CD4-positive, alpha-beta T cell treated with Interleukin-12 subunit alpha and Interleukin-12 subunit beta, for 1 hour (primary cell): ENCODE measurements around the gene PHF19.

Experiments used
- DNase-seq: peaks from one replicate; pipeline ENCODE4 v3.0.0-alpha.2; 2020

PHF19 gene

GRCh38 chr9:120852240-120853010, 24.6 kb downstream of the PHF19 start:
- DNase-seq, result no peak

GRCh38 chr9:120851449-120851848, 25.5 kb downstream of the PHF19 start:
- DNase-seq, result no peak

DNA sequence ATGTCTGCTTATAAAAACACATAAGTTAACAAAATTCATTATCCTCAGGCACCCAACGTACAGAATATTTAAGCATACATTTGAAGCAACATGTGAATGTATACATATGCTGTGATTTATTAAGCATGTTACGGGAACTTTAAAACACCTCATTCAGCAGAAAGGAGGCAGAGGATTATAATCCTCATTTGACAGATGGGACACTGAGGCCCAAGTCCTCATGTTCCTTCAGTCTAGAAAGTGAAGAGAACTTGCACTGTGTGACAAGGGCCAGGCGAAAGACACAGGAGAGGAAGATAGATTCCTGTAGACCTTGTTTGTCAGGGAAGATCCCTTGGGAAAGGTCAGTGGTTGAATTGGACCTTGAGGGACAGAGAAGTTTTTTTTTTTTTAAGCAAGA, 26.7 kb downstream of the PHF19 start:
- DNase-seq, result no peak

DNA sequence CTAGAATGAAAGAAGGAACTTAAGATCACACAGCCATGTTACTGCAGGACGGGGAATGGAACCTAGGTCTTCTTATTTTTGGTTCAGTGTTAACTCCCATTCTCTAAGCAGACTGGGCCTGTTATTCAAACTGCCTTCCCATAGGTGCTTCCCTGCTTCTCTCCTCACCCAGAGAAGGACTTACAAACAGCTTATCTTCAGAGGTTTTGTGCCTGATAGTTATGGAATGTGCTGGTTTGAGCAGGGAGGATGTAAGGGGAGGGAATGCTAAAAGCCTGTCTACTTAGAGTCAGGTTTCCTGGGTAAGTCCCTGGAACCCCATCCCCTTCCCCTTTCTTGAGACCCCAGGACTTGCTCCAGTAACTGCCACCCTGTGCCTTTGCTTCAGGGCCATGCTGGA, 30.1 kb downstream of the PHF19 start:
- DNase-seq, result no peak

DNA sequence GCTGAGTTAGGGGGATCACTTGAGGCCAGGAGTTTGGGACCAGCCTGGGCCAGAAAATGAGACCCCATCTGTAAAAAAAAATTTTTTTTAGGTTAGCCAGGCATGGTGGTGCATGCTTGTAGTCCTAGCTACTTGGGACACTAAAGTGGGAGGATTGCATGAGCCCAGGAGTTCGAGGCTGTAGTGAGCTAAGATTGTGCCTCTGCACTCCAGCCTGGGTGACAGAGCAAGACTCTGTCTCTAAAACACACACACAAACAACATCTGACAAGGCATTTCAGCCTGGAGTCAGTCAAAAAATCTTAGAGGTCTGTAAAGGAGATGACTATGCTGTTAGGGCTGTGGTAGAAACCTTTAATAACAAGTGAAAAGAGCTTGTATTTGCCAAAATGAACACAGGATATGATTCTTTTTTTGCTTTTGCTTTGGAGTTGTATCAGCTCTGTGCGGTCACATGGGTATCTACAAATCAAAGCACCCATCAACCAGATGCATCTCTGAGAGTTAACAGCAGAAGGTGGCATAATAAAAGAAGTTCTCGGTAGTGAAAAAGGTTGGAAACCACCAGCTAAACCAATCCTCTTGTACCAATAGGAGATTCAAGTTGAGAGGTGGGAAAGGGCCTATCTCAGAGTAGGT, 30.6 kb downstream of the PHF19 start:
- DNase-seq, result peak; percentile 73

- no peak for DNase-seq
Observed at GRCh38 chr9:120845255-120845654, 31.7 kb downstream of the PHF19 start.

DNA sequence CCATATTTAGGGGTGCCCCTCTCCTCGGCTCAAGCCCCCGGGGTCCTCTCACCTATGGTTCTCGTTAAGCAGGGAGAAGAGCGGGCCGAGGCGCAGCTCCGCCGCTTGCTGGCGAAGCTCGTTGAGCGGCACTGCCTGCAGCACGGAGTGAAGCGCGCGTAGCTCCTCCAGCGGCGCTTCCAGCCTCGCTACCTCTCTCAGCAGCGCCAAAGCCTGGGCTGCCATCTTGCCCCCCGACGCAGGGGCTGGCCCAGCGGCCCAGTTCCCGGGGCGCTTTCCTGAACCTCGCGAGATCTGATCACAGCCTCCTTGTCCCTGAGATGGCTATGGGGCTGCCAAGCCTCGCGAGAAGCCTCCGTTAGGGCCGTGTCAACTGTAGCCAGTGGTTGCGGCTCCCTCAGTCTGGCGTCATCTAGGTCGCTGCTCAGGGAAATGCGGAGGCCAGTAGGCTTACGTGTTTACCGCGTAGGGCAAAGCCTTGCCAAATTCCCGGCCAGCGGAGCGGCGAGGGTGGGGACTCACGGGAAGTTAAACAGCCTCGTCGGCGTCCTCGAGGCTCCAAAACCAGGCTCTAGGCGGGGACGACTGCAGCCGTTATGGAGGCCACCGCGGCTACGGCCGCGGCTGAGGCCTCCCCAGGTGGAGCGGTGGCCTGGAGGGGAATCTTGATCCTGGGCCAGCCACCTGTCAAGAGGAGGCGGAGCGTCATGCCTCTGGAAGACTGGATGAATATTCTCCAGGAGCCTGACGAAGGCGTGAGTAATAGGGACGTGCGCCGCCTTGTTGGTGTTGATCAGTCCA, 34.1 kb downstream of the PHF19 start, which contains the start of gene PSMD5:
Gene PSMD5, minus strand, starts transcription at position 238 of the 801 bp plus-strand sequence. Its CDS starts 13 bp downstream, at position 225.
- DNase-seq, result peak; percentile 98

- no peak for DNase-seq
Observed at GRCh38 chr9:120841930-120842684, 34.9 kb downstream of the PHF19 start.

GRCh38 chr9:120839146-120839545, 37.8 kb downstream of the PHF19 start:
- DNase-seq, result no peak

- DNase-seq, result no peak
Observed at GRCh38 chr9:120837921-120838320, 39.1 kb downstream of the PHF19 start.

DNA sequence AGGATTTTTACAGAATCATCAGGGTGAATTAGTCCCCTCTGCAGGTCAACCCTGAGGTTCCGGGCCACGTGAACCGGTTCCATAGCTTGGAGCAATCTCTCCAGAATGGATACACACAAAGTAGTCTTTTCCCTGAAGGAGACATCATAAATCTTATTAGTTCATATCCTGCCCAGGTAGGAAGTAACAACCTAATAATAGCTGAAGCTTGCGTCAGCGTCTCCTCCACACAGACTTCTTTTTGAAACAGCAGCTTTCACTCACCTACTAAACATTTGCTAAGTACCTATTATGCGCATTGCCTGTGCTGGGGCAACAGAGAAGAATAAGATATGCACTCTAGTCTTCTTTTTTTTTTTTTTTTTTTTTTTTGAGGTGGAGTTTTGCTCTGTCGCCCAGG, 43.7 kb downstream of the PHF19 start:
- DNase-seq, result no peak

GRCh38 chr9:120832807-120833206, 44.2 kb downstream of the PHF19 start:
- no peak for DNase-seq

DNA sequence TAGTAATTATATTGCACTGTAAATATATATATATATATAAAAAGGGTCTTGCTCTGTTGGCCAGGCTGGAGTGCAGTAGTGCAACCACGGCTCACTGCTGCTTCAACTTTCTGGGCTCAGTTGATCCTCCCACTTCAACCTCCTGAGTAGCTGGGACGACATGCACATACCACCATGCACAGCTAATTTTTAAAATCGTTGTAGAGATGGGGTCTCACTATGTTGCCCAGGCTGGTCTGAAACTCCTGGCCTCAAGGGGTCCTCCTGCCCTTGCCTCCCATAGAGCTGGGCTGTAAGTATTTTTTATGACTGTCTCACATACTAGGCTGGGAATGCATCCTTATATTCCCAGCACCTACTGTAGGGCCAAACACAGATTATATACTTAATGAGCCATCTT, 46.1 kb downstream of the PHF19 start:
- no peak for DNase-seq

- DNase-seq, result no peak
Observed at GRCh38 chr9:120830151-120830550, 46.8 kb downstream of the PHF19 start.

- no peak for DNase-seq
Observed at GRCh38 chr9:120829650-120830049, 47.3 kb downstream of the PHF19 start.

DNA sequence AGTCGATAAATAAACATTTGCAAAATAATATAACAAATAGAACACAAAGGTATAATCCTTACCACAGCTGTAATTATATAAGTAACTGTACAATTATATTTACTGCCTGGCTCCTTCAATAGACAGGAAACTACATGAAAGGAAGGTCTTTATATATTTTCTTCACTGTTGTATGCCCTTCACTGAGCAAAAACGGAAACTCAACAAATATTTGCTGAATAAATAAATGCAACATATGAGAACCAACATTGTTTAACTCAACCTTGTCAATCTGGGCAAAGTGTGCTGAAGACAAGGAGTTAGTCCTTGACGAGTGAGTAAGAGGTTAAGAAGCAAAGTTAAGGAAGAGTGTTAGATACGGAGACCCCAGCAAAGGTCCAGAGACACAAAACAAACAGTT, 56.9 kb downstream of the PHF19 start:
- DNase-seq, result no peak

DNA sequence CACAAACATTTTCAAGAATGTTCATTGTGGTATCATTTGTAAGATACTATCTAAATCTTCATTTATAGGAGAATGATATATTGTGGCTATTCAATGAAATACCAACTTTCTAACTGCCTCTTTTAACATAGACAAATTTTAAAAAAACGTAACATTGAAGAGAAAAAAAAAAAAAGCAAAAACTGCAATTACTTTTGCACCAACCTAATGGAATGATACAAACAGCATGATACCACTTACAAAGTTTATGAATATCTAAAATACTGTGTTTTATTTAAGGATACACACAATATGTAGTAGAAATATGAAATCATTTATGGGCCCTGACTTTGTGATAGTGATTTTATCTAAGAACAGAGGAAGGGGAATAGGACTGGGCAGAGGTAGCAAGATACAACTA, 58.4 kb downstream of the PHF19 start:
- no peak for DNase-seq

- DNase-seq, result no peak
Observed at GRCh38 chr9:120815075-120815474, 61.9 kb downstream of the PHF19 start.

DNA sequence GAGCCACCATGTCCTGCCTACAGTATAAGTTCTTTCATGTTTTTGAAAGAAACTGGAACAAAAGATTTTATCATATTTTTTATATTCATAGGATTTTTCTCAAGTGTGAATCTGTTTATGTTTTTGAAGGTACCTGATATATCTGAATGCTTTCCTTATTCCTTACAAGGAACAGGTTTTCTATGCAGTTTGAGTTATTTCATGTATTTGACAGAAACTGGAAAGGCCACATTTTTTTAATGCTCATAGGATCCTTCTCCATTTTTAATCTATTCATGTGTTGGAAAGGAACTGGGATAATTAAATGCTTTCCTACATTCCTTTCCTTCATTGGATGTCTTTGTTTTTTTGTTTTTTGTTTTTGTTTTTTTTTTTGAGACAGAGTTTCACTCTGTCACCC, 68.1 kb downstream of the PHF19 start:
- no peak for DNase-seq

DNA sequence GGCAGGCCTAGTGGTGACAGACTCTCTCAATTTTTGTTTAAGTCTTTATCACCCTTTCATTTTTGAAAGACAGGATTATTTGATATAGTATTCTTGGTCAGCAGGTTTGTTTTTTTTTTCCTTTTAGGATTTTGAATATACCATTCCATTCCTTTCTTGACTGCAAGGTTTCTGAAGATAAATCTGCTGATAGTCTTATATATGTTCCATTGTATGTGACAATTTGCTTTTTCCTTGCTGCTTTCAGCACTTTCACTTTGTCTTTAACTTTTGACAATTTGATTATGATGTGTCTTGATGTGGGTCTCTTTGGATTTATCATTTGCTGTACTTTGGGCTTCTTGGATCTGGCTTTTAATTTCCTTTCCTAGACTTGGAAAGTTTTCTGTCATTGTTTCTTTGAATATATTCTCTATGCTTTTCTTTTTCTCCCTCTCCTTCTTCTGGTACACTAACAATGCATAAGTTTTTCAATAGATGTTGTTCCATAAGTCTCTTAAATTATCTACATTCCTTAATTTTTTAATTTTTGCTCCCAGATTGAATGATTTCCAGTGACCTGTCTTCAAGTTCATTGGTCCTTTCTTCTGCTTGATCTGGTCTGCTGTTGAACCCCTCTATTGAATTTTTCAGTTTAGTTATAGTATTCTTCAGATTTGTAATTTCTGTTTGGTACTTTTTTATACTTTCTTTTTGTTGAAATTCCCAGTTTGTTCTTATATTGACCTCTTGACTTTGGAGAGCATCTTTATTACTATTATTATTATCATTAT, 69.2 kb downstream of the PHF19 start:
- DNase-seq, result no peak
